Keratinocyte (primary cell): ENCODE measurements around the gene PM20D2.

Source experiments
- CTCF ChIP-seq, 3 experiments: IDR thresholded peaks in 1 of 3; conservative IDR thresholded peaks in 1 of 3; optimal IDR thresholded peaks in 1 of 3; 2 replicates in 2 of 3; 3 replicates in 1 of 3; pipeline versions ENCODE3 to v1.5.1; 2011; ENCODE audit warnings: low read length in 3 of 3, mild to moderate bottlenecking in 3 of 3, moderate library complexity in 2 of 3, control low read depth in 1 of 3, inconsistent platforms in 1 of 3; ENCODE audit not compliant: insufficient read depth in 2 of 3; ENCODE audit errors: extremely low read depth in 1 of 3
- EZH2 ChIP-seq: IDR thresholded peaks from one replicate; pipeline ENCODE4 v1.6.1; 2012; ENCODE audit warnings: inconsistent platforms, mild to moderate bottlenecking, low read length, moderate library complexity

GRCh38 chr6:89172131-89172530 lies 26.3 kb downstream of the PM20D2 start:
- TF ChIP-seq CTCF (optimal IDR thresholded peaks at IDR 0.05 in 1 of 3, IDR thresholded peaks at IDR 0.05 in 1 of 3, conservative IDR thresholded peaks at IDR 0.05 in 1 of 3; ENCODE audit: extremely low read depth in 1 of 3, insufficient read depth in 2 of 3, low read length in 3 of 3) (no peak), EZH2 (no peak)
